NT2/D1 (cell line): ENCODE results near the gene LRTM2.

Experiments
- SUZ12 ChIP-seq: IDR thresholded peaks from 2 replicates; pipeline ENCODE4 v1.6.1; 2011; ENCODE audit not compliant: insufficient read length, insufficient read depth; ENCODE audit errors: extremely low read depth
- YY1 ChIP-seq: IDR thresholded peaks from 2 replicates; pipeline ENCODE4 v1.6.1; 2011; ENCODE audit not compliant: insufficient read length, insufficient read depth
- ZNF274 ChIP-seq: IDR thresholded peaks from 2 replicates; pipeline ENCODE4 v1.6.1; 2011; ENCODE audit warnings: mild to moderate bottlenecking, low read depth, low read length

- no peak for TF ChIP-seq YY1
- TF ChIP-seq ZNF274 = no peak
- no peak for TF ChIP-seq SUZ12
These were observed 16.6 kb upstream of the LRTM2 start for GRCh38 chr12:1803736-1804135.
